Measurements from ENCODE around the gene SSH2.
"Not testable (repeated sequence)": the region's sequence is repeated elsewhere in the genome, so short reads cannot be mapped to it uniquely, and the experiment has no call there.

SSH2 gene

GRCh38 chr17:29698019-29698777, 231.8 kb downstream of the SSH2 start:
- DNase-seq, result no peak

GRCh38 chr17:29697371-29697770, 232.7 kb downstream of the SSH2 start:
- DNase-seq, result no peak

GRCh38 chr17:29694918-29695563, 235.0 kb downstream of the SSH2 start:
- DNase-seq, result no peak

GRCh38 chr17:29693751-29694150, 236.3 kb downstream of the SSH2 start:
- DNase-seq, result no peak

- DNase-seq, result no peak
These were observed 242.4 kb downstream of the SSH2 start for GRCh38 chr17:29687596-29687995.

GRCh38 chr17:29686993-29687590, 242.9 kb downstream of the SSH2 start:
- DNase-seq, result no peak

GRCh38 chr17:29683481-29683880, 246.5 kb downstream of the SSH2 start:
- no peak for DNase-seq

GRCh38 chr17:29682987-29683386, 247.0 kb downstream of the SSH2 start:
- DNase-seq, result no peak

GRCh38 chr17:29682054-29682453, 248.0 kb downstream of the SSH2 start:
- peak in 1 of 2 donors; percentile 11 for DNase-seq

- no peak for DNase-seq
These were observed 252.2 kb downstream of the SSH2 start for GRCh38 chr17:29677824-29678223.

GRCh38 chr17:29677221-29677791, 252.7 kb downstream of the SSH2 start:
- no peak for DNase-seq

GRCh38 chr17:29675961-29676360, 254.1 kb downstream of the SSH2 start:
- DNase-seq, result not testable (repeated sequence)

GRCh38 chr17:29674281-29674680, 255.7 kb downstream of the SSH2 start:
- no peak for DNase-seq

GRCh38 chr17:29671661-29672060, 258.4 kb downstream of the SSH2 start:
- no peak for DNase-seq

GRCh38 chr17:29669266-29669665, 260.8 kb downstream of the SSH2 start:
- no peak for DNase-seq

GRCh38 chr17:29667969-29668368, 262.1 kb downstream of the SSH2 start:
- DNase-seq, result no peak

- no peak for DNase-seq
These were observed 264.6 kb downstream of the SSH2 start for GRCh38 chr17:29665481-29665810.

GRCh38 chr17:29664743-29665480, 265.1 kb downstream of the SSH2 start:
- no peak for DNase-seq

GRCh38 chr17:29663155-29663554, 266.9 kb downstream of the SSH2 start:
- no peak for DNase-seq

GRCh38 chr17:29661213-29661612, 268.8 kb downstream of the SSH2 start:
- DNase-seq, result no peak

GRCh38 chr17:29659155-29659554, 270.9 kb downstream of the SSH2 start:
- peak in 1 of 2 donors; percentile 14 for DNase-seq

- DNase-seq, result no peak
These were observed 274.7 kb downstream of the SSH2 start for GRCh38 chr17:29655323-29655722.

All from CD4-positive, alpha-beta T cell treated with Interleukin-4 for 1 hour (primary cell).